Hepatocyte (in vitro differentiated cells): Measurements from ENCODE around the gene AQP12A. TPM values are rescaled to one million over a fixed set of nuclear protein-coding genes. Genes with fewer than 3 reads are reported as not detected.

ENCODE experiments used
- DNase-seq: peaks from one replicate; pipeline ENCODE4 v3.0.0-alpha.2; 2016; ENCODE audit warnings: low spot score
- H2AFZ ChIP-seq: fragments of 200-600 bp; sonication (generic); 2 replicates; pipeline ENCODE4 v1.6.0; 2016; ENCODE audit warnings: antibody characterized with exemption, mild to moderate bottlenecking
- H3K27ac ChIP-seq: fragments of 200-600 bp; sonication (generic); 2 replicates; pipeline ENCODE4 v1.5.1; 2016; ENCODE audit warnings: mild to moderate bottlenecking
- H3K27me3 ChIP-seq: fragments of 200-600 bp; sonication (generic); 2 replicates; pipeline ENCODE4 v1.6.1; 2016
- H3K36me3 ChIP-seq: fragments of 200-600 bp; sonication (generic); replicated peaks from 2 replicates; pipeline ENCODE4 v1.5.1; 2016; ENCODE audit warnings: low read depth; ENCODE audit not compliant: insufficient read depth
- H3K4me1 ChIP-seq: fragments of 200-600 bp; sonication (generic); 2 replicates; pipeline ENCODE4 v1.5.1; 2016; ENCODE audit warnings: mild to moderate bottlenecking, moderate library complexity; ENCODE audit not compliant: insufficient read depth
- H3K4me2 ChIP-seq: fragments of 200-600 bp; sonication (generic); 2 replicates; pipeline ENCODE4 v1.6.0; 2016
- H3K4me3 ChIP-seq: fragments of 200-600 bp; sonication (generic); 2 replicates; pipeline ENCODE4 v1.5.1; 2016; ENCODE audit warnings: mild to moderate bottlenecking
- H3K79me2 ChIP-seq: fragments of 200-600 bp; sonication (generic); 2 replicates; pipeline ENCODE4 v1.6.0; 2017; ENCODE audit warnings: mild to moderate bottlenecking
- H3K9me2 ChIP-seq: fragments of 200-600 bp; sonication (generic); replicated peaks from 2 replicates; pipeline ENCODE4 v1.6.0; 2017; ENCODE audit warnings: mild to moderate bottlenecking; ENCODE audit not compliant: insufficient read depth
- H3K9me3 ChIP-seq: fragments of 200-600 bp; sonication (generic); 2 replicates; pipeline ENCODE4 v1.5.1; 2016; ENCODE audit warnings: low read depth, mild to moderate bottlenecking
- H4K20me1 ChIP-seq: fragments of 200-600 bp; sonication (generic); 2 replicates; pipeline ENCODE4 v1.6.0; 2016; ENCODE audit warnings: mild to moderate bottlenecking; ENCODE audit not compliant: insufficient read depth, poor library complexity, severe bottlenecking
- EZH2 ChIP-seq: fragments of 200-600 bp; sonication (generic); IDR thresholded peaks from 2 replicates; pipeline ENCODE4 v1.6.1; 2016; ENCODE audit warnings: antibody characterized with exemption, mild to moderate bottlenecking, borderline replicate concordance
- EZH2phosphoT487 ChIP-seq: fragments of 200-600 bp; sonication (generic); IDR thresholded peaks from one replicate; pipeline ENCODE4 v1.6.1; 2018; ENCODE audit warnings: antibody characterized with exemption, mild to moderate bottlenecking, low read depth, moderate library complexity; ENCODE audit not compliant: unreplicated experiment, severe bottlenecking
- WGBS: methylation state at CpG from one replicate; pipeline ENCODE4 v1.1.6; 2016; ENCODE audit warnings: low lambda C conversion rate; ENCODE audit errors: missing lambda C conversion rate; 5-methylcytosine and 5-hydroxymethylcytosine counted together
- polyA plus RNA-seq: library from polyadenylated mRNA; unstranded; fragments of >200 nt; fragmentation: Nextera tagmentation; extraction: Ambion mirVana; gene quantifications from 2 replicates; pipeline ENCODE4 v1.2.1, GENCODE V29; 2016
- total RNA-seq: library from RNA; depleted of rRNA; stranded (reverse); fragments of >200 nt; gene quantifications from 2 replicates; pipeline ENCODE4 v1.2.3, GENCODE V29; 2014
- TF ChIP-seq, protein P1 (sequence below): fragments of 200-600 bp; sonication (generic); IDR thresholded peaks from 2 replicates; pipeline ENCODE4 v1.5.1; 2016; ENCODE audit warnings: antibody characterized with exemption, mild to moderate bottlenecking; ENCODE audit not compliant: poor library complexity

The AQP12A gene
- total and polyA plus RNA-seq, 2 experiments from 2014 or later, result not detected

DNA sequence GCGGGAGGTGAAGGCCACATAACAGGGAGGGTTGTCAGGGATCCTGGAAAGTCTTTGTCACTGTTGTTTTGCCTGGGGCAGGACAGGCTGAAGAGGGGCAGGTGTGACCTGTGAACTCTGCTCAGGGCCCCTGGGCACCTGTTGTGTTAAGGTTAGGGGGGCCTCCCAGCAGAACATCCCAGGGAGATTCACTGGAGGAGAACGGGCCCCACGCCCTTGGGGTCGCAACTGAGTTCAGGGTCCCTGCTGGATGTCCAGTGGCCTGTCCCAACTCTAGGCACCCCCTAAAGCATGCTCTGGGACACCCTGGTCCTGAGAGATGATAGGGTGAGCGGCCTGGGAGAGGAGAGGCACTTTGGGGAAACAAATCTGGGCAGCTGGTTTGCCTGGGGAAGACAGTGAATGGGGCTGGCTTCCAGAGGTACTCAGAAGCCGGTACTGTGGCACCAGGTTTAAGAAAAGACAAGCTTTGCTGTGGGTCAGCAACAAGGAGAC, 43.5 kb upstream of the AQP12A start:
- Histone ChIP-seq H3K4me1 (no peaks in the 10 kb centered on the region), H4K20me1 (no peaks in the 10 kb centered on the region), H3K9me2 (no peaks in the 10 kb centered on the region), H3K4me3 (no peak overlapping the region), H3K4me2 (no peak overlapping the region), H3K9me3 (no peaks in the 10 kb centered on the region), H3K79me2 (no peaks in the 10 kb centered on the region), H2AFZ (no peak overlapping the region), H3K27ac (no peak overlapping the region), H3K27me3 (peaks cover 27% of the 10 kb centered on the region), H3K36me3 (no peaks in the 10 kb centered on the region)
- no peak for DNase-seq
- no peak for TF ChIP-seq EZH2phosphoT487
- TF ChIP-seq, protein P1, sequence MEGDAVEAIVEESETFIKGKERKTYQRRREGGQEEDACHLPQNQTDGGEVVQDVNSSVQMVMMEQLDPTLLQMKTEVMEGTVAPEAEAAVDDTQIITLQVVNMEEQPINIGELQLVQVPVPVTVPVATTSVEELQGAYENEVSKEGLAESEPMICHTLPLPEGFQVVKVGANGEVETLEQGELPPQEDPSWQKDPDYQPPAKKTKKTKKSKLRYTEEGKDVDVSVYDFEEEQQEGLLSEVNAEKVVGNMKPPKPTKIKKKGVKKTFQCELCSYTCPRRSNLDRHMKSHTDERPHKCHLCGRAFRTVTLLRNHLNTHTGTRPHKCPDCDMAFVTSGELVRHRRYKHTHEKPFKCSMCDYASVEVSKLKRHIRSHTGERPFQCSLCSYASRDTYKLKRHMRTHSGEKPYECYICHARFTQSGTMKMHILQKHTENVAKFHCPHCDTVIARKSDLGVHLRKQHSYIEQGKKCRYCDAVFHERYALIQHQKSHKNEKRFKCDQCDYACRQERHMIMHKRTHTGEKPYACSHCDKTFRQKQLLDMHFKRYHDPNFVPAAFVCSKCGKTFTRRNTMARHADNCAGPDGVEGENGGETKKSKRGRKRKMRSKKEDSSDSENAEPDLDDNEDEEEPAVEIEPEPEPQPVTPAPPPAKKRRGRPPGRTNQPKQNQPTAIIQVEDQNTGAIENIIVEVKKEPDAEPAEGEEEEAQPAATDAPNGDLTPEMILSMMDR, result no peak
- 85% methylated on average over 6 of the region's 6 CpGs for WGBS

DNA sequence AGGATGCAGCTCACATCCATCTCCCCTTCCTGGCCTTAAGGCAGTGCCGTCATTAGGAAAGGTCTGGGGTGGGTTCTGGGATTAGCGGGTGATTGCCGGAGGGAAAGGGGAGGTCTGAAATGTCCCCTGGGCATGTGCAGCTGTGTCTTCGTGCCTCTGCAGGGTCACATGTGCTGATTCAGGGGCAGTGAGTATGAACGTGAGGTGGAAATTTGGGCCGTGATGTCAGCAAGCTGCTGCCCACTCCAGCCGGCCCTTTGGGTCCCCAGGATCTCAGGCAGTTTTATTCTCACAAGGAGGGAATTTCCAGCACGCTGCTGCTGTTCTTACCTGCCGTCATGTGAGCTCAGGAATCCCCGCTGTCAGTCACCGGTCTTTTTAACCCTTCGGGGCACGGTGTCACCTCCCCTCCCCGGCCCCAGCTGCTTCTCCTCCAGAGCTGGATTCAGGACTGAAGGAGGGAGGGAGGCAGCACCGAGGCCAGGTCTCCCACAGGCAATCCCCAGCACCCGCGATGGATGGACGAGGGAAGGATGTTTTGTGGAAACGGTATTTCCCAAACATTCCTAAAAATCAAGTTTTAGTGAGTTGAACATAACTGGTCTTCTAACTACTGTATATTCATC, 42.9 kb upstream of the AQP12A start:
- Histone ChIP-seq H4K20me1 (no peaks in the 10 kb centered on the region), H3K9me3 (no peaks in the 10 kb centered on the region), H3K4me3 (no peak overlapping the region), H3K27ac (no peak overlapping the region), H3K27me3 (peaks cover 27% of the 10 kb centered on the region), H3K4me1 (no peaks in the 10 kb centered on the region), H3K4me2 (no peak overlapping the region), H3K36me3 (no peaks in the 10 kb centered on the region), H3K9me2 (no peaks in the 10 kb centered on the region), H2AFZ (no peak overlapping the region), H3K79me2 (no peaks in the 10 kb centered on the region)
- WGBS, result 51% methylated on average over 19 of the region's 19 CpGs
- TF ChIP-seq EZH2 (no peak), EZH2phosphoT487 (no peak)
- TF ChIP-seq, protein P1, result no peak
- no peak for DNase-seq

- Histone ChIP-seq H3K4me1 (no peaks in the 10 kb centered on the region), H3K4me3 (no peak overlapping the region), H3K27ac (no peak overlapping the region), H3K4me2 (no peak overlapping the region), H2AFZ (no peak overlapping the region), H3K9me3 (no peaks in the 10 kb centered on the region), H3K36me3 (no peaks in the 10 kb centered on the region), H3K9me2 (no peaks in the 10 kb centered on the region), H3K27me3 (peaks cover 27% of the 10 kb centered on the region), H4K20me1 (no peaks in the 10 kb centered on the region), H3K79me2 (no peaks in the 10 kb centered on the region)
- TF ChIP-seq EZH2 (no peak), EZH2phosphoT487 (no peak)
- TF ChIP-seq, protein P1, result no peak
- WGBS, result 63% methylated on average over 7 of the region's 7 CpGs
- no peak for DNase-seq
Measured at GRCh38 chr2:240649331-240649730, 42.3 kb upstream of the AQP12A start.
